Measurements from ENCODE around the gene RSPO3.
"Not testable (repeated sequence)": the region's sequence is repeated elsewhere in the genome, so short reads cannot be mapped to it uniquely, and the experiment has no call there.

RSPO3 gene

GRCh38 chr6:127118298-127119101 lies at the start of gene RSPO3:
RSPO3 (plus strand) TSS chr6:127118671; CDS start chr6:127119193, 522 bp downstream.
- DNase-seq = peak; percentile 83

- no peak for DNase-seq
These were observed 48.7 kb upstream of the RSPO3 start for GRCh38 chr6:127069659-127070279.

- DNase-seq = no peak
These were observed 45.2 kb upstream of the RSPO3 start for GRCh38 chr6:127073222-127073621.

GRCh38 chr6:127076466-127076865 lies 42.0 kb upstream of the RSPO3 start:
- no peak for DNase-seq

- no peak for DNase-seq
These were observed 40.6 kb upstream of the RSPO3 start for GRCh38 chr6:127077886-127078285.

GRCh38 chr6:127078669-127079068 lies 39.8 kb upstream of the RSPO3 start:
- no peak for DNase-seq

DNA sequence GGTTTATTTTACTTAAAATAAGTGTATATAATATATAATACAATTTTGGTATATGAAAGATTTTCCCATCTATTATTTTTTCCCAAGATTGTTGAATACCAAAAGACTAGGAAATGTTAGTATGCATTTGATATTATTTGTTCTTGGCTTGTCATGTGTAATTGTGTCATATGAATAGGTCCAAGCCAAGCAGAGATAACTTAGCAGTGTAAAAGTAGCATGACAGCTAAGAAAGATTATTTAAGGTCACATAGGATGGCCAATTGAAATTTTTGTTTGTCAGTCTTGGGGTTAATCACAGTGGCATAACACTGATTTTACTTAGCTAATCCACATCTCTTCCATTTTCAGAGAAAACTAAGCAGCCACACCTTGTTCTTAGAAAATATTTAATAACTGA lies 38.8 kb upstream of the RSPO3 start:
- DNase-seq = no peak

- no peak for DNase-seq
These were observed 38.4 kb upstream of the RSPO3 start for GRCh38 chr6:127080081-127080480.

DNA sequence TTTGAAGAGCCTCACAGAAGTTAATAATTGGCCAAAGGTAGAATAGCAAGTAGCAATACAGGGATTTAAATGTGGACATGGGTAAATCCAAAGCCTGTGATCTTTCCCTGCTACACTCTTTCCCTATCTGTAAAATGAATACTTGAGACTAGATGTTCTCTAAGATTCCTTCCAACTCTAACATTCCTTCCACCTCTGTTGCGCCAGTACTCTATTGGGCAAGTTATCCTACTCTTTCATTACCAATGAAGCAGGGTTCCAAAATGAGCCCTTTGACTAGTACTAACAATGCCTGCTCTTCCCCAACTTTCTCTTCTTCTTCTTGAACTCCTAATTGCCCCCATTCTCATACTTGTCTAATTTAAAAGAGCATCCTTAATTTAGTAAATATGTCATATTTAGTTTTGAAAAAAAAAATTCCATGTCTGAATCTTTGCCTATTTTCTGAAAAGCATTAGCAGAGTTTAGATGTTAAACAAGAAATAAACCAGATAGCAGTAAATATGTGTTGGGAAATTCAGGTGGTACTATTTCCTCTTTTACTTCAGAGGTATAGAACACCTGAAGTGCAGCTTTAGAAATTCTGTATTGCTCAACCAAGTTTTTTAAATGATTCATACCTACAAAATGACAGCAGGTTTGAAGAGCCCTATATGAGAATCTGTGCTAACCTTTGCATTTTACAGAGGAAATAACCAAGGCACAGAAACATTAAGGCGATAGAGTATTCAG lies 35.1 kb upstream of the RSPO3 start:
- no peak for DNase-seq

- no peak for DNase-seq
These were observed 34.5 kb upstream of the RSPO3 start for GRCh38 chr6:127083963-127084310.

GRCh38 chr6:127085181-127085580 lies 33.3 kb upstream of the RSPO3 start:
- DNase-seq = no peak

- no peak for DNase-seq
These were observed 28.4 kb upstream of the RSPO3 start for GRCh38 chr6:127090051-127090450.

DNA sequence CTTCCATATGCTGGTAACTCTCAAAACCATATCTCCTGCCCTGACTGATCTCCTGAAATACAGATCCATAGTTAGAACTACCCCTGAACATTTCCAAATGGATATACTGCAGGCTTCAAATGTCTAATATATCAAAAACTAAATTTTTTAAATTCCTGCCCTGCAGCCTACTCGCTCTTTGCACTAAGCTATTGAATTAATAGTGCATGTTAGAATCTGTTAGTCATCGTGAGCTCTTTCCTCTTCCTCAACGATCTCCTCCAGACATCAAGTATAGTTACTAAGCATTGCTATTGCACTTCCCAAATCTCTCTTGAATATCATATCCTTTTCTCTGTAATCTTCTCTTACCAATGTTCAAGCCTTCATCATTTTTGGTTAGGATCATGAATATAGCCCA lies 26.0 kb upstream of the RSPO3 start:
- DNase-seq = no peak

DNA sequence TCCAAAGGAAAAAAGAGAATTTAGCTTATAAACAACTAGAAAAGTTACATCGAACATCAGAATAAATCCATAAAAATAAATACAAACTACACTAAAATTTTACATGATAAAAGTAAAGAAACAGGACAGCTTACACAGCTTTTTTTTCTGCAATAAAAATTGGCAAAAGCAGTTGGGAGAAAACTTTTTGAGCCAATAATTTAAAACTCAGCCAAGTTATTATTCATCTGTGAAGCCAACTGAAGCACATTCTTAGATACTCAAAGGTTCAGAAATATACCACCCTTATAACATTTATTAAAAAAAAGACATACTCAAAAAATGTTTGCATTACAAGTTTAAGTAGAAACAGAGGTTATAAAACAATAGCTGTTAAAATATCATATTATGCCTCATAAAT lies 23.7 kb upstream of the RSPO3 start:
- no peak for DNase-seq

GRCh38 chr6:127096167-127096566 lies 22.3 kb upstream of the RSPO3 start:
- no peak for DNase-seq

DNA sequence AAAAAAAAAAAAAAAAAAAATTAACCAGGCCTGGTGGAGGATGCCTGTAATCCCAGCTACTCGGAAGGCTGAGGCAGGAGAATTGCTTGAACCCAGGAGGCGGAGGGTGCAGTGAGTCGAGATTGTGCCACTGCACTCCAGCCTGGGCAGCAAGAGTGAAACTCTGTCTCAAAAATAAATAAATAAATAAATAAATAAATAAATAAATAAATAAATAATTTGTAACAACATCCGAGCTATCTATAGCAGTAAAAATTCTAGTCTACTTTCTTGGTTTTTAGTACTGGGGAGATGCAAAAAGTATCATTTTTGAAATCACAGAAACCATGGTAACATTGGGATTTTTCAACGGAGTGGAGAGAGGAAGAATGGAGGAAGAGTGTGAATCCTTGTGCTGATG lies 21.0 kb upstream of the RSPO3 start:
- DNase-seq = not testable (repeated sequence)

GRCh38 chr6:127100510-127101140 lies 17.8 kb upstream of the RSPO3 start:
- DNase-seq = no peak

DNA sequence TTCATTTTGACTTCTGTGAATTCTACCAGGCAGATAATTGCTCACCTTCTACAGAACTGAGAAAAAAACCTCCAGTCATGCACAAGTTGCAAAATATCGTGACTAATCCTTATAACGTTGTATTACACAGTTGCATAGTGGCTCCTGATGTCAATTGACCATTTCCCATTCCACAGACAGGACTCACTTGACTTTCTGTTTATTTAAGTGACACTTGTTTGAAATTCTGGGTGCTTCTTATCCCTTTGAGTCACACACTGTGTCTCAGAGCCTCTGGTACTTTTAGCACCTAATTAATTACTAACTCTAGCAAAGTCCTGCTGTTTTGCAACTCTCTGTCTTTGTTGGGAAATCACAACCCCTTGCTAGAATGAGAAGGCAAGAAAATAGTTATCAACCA lies 16.2 kb upstream of the RSPO3 start:
- DNase-seq = no peak

- no peak for DNase-seq
These were observed 15.6 kb upstream of the RSPO3 start for GRCh38 chr6:127102859-127103258.

DNA sequence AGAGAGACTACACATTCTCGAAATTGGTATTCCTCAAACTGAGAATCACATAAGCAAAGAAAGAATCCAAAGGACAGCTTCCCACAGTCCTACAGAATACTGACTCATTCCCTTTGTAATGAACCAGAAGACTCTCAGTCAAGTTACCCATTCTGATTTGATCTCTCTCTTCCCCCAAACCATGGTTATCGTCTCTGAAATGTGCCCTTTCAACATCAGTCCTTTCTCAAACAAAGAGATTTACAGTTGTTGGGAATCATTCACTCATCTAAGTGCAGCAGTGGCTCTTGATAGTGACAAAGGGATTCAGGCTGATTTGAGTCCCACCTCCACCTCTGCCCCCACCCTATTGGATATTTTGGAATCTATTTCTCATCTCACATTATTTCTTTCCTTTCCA lies 15.0 kb upstream of the RSPO3 start:
- DNase-seq = no peak

- DNase-seq = no peak
These were observed 10.6 kb upstream of the RSPO3 start for GRCh38 chr6:127107916-127108315.

DNA sequence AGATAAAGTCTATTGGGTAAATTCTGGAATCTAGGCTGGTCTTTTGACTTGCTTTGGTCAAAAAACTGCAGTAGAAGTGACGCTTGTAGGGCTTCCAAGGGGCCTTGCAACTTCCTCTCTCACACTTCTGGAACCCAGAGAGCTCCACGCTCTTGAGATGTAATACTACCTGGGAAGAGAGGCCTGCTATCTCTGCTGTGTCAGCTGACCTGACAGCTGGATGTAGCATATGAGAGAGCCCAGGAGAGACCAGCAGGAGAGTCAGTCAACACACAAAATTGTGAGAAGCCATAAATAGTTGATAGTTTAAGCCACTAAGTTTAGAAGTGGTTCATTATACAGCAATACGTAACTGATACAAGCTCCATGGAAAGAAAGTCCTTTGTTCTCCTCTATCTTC lies 7.8 kb upstream of the RSPO3 start:
- no peak for DNase-seq

DNA sequence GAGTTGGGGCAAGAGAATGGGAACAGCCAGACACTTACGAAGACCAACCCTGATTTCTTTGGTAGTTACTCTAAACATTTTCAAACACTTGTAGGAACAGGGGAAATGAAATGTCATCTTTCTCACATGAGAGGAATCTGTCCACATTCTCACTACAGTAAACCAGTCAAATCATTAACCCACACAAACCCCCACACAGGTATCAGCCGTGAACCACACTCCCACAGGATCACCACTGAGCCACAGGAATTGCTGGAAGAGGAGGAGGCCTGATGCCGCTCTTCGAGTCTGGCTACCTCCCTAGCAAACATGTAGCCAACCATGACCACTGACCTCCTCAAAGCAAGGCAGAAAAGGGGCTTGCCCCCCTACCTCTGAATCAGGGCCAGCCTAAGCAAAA lies 6.9 kb upstream of the RSPO3 start:
- DNase-seq = no peak
